ENCODE measurements around the gene HIP1. TPM values are rescaled to one million over a fixed set of nuclear protein-coding genes. Genes with fewer than 3 reads are reported as not detected.
"Not testable (repeated sequence)": the region's sequence is repeated elsewhere in the genome, so short reads cannot be mapped to it uniquely, and the experiment has no call there.

Gene HIP1
- 51.5 TPM for total RNA-seq
- long read RNA-seq, full-length matches to known transcripts = 1 of 59 reads
- long read RNA-seq, partial matches to known transcripts = 7 of 59 reads
- long read RNA-seq, other reads (novel, unspliced or antisense) = 51 of 59 reads

- TF ChIP-seq CTCF (IDR thresholded peaks at IDR 0.05) = no peak
- intact Hi-C loops (cut with DNase I) = no loop called here
- Histone ChIP-seq H3K27ac (peak within 1 kb of the TSS; percentile 90), H3K4me1 (peaks cover 37% of the 10 kb centered on the region), H3K27me3 (ENCODE audit: low read depth) (no peaks in the 10 kb centered on the region), H3K36me3 (peaks cover 1% of the 10 kb centered on the region), H3K9me3 (no peaks in the 10 kb centered on the region), H3K4me3 (peak within 1 kb of the TSS; percentile 95)
- DNase-seq (no peak), ATAC-seq (peak; percentile 6 to 19)
These were observed at the start of gene HIP1 for GRCh38 chr7:75738604-75738974. Gene HIP1, minus strand, starts transcription at chr7:75738941. Its CDS starts 21 bp downstream, at chr7:75738920.

- H3K4me3 ChIP-seq; H3K4me1 ChIP-seq; H3K36me3 ChIP-seq; H3K27ac ChIP-seq; intact Hi-C loops (cut with DNase I); H3K9me3 ChIP-seq; ATAC-seq; H3K27me3 ChIP-seq (ENCODE audit: low read depth); DNase-seq: not testable (repeated sequence)
These were observed 49.6 kb upstream of the HIP1 start for GRCh38 chr7:75788154-75788847.

- intact Hi-C loops (cut with DNase I); H3K9me3 ChIP-seq; ATAC-seq; H3K27me3 ChIP-seq (ENCODE audit: low read depth); DNase-seq; H3K4me1 ChIP-seq; H3K4me3 ChIP-seq; H3K36me3 ChIP-seq; H3K27ac ChIP-seq: not testable (repeated sequence)
These were observed 44.3 kb upstream of the HIP1 start for GRCh38 chr7:75783058-75783457.

- H3K27me3 ChIP-seq (ENCODE audit: low read depth); H3K27ac ChIP-seq; intact Hi-C loops (cut with DNase I); H3K36me3 ChIP-seq; H3K4me3 ChIP-seq; DNase-seq; H3K9me3 ChIP-seq; H3K4me1 ChIP-seq; ATAC-seq: not testable (repeated sequence)
These were observed 42.0 kb upstream of the HIP1 start for GRCh38 chr7:75780647-75781273.

- H3K4me3 ChIP-seq; H3K36me3 ChIP-seq; H3K27me3 ChIP-seq (ENCODE audit: low read depth); ATAC-seq; H3K4me1 ChIP-seq; intact Hi-C loops (cut with DNase I); DNase-seq; H3K27ac ChIP-seq; H3K9me3 ChIP-seq: not testable (repeated sequence)
These were observed 40.8 kb upstream of the HIP1 start for GRCh38 chr7:75779516-75779915.

- H3K27ac ChIP-seq; H3K4me1 ChIP-seq; H3K9me3 ChIP-seq; ATAC-seq; DNase-seq; H3K4me3 ChIP-seq; intact Hi-C loops (cut with DNase I); H3K27me3 ChIP-seq (ENCODE audit: low read depth); H3K36me3 ChIP-seq: not testable (repeated sequence)
These were observed 40.3 kb upstream of the HIP1 start for GRCh38 chr7:75779035-75779434.

GRCh38 chr7:75776295-75776971 lies 37.7 kb upstream of the HIP1 start:
- no peaks in the 10 kb centered on the region for H3K27me3 ChIP-seq (ENCODE audit: low read depth)
- no peak for TF ChIP-seq CTCF (IDR thresholded peaks at IDR 0.05)
- no peaks in the 10 kb centered on the region for H3K9me3 ChIP-seq
- H3K4me1 ChIP-seq = peaks cover 5% of the 10 kb centered on the region
- H3K27ac ChIP-seq = no peak overlapping the region
- H3K4me3 ChIP-seq = no peak overlapping the region
- DNase-seq (no peak), ATAC-seq (peak in 1 of 2 donors; percentile 52)
- intact Hi-C loops (cut with DNase I) = no loop called here
- H3K36me3 ChIP-seq = no peaks in the 10 kb centered on the region

- DNase-seq; ATAC-seq; H3K27me3 ChIP-seq (ENCODE audit: low read depth); H3K36me3 ChIP-seq; H3K4me1 ChIP-seq; H3K4me3 ChIP-seq; intact Hi-C loops (cut with DNase I); H3K9me3 ChIP-seq; H3K27ac ChIP-seq: not testable (repeated sequence)
These were observed 35.2 kb upstream of the HIP1 start for GRCh38 chr7:75773958-75774357.

Measured in lower lobe of right lung (tissue), 2 donors.